ENCODE data around the gene ERVH48-1. TPM values are rescaled to one million over a fixed set of nuclear protein-coding genes. Genes with fewer than 3 reads are reported as not detected.
"Not testable (repeated sequence)": the region's sequence is repeated elsewhere in the genome, so short reads cannot be mapped to it uniquely, and the experiment has no call there.

The ERVH48-1 gene
- total RNA-seq, 2 experiments from 2014 or later = 0.09 TPM; not detected in 1

- Histone ChIP-seq H3K27ac (ENCODE audit: low read depth, low read length, poor library complexity, severe bottlenecking) (no peak overlapping the region), H3K36me3 (ENCODE audit: insufficient read depth, low read length) (no peaks in the 10 kb centered on the region), H3K4me3 (ENCODE audit: low read depth, low read length, poor library complexity, severe bottlenecking) (no peak overlapping the region), H3K4me2 (ENCODE audit: low read length) (no peak overlapping the region), H4K20me1 (ENCODE audit: insufficient read depth, low read length) (no peaks in the 10 kb centered on the region), H3K9me3 (ENCODE audit: low read length) (no peaks in the 10 kb centered on the region), H3K9me2 (ENCODE audit: insufficient read depth, low read length) (no peaks in the 10 kb centered on the region), H3K79me2 (ENCODE audit: insufficient read depth, low read depth, low read length) (peaks cover 8% of the 10 kb centered on the region; the same call in 1 of the 2 replicates), H3K4me1 (ENCODE audit: insufficient read depth, low read length, poor library complexity, severe bottlenecking) (peaks cover 19% of the 10 kb centered on the region), H2AFZ (ENCODE audit: low read length) (no peak overlapping the region; the same call in 1 of the 2 replicates)
- BruUV-seq (replicated peaks) = no TSS peak
- intact Hi-C loops (cut with micrococcal nuclease; ENCODE audit: unreplicated experiment) = loop anchor here (10.0 kb wide), 2 partner anchors 86 to 316 kb away; partner anchors contain the start of gene PDE9A
- TF ChIP-seq EZH2phosphoT487 (IDR thresholded peaks at IDR 0.05; ENCODE audit: borderline replicate concordance, low read depth, low read length) = no peak
- TF ChIP-seq CTCF (conservative IDR thresholded peaks at IDR 0.05; ENCODE audit: low read length) = no peak
- no peak for DNase-seq (ENCODE audit: low spot score)
- ChIA-PET POLR2A (no interaction called here), CTCF (ENCODE audit: unreplicated experiment) (no interaction called here)
These were observed 45.7 kb upstream of the ERVH48-1 start for GRCh38 chr21:42970946-42971653.

GRCh38 chr21:42969193-42969600 is 43.8 kb upstream of the ERVH48-1 start:
- H3K36me3 ChIP-seq (ENCODE audit: insufficient read depth, low read length) = no peaks in the 10 kb centered on the region
- no peak overlapping the region for H3K27ac ChIP-seq (ENCODE audit: low read depth, low read length, poor library complexity, severe bottlenecking)
- H2AFZ ChIP-seq (ENCODE audit: low read length) = no peak overlapping the region
- no peaks in the 10 kb centered on the region for H3K9me3 ChIP-seq (ENCODE audit: low read length)
- peaks cover 14% of the 10 kb centered on the region for H3K4me1 ChIP-seq (ENCODE audit: insufficient read depth, low read length, poor library complexity, severe bottlenecking)
- H3K79me2 ChIP-seq (ENCODE audit: insufficient read depth, low read depth, low read length) = no peaks in the 10 kb centered on the region
- no peak for DNase-seq (ENCODE audit: low spot score)
- H4K20me1 ChIP-seq (ENCODE audit: insufficient read depth, low read length) = no peaks in the 10 kb centered on the region
- CTCF ChIA-PET (ENCODE audit: unreplicated experiment) = no interaction called here
- no peak overlapping the region for H3K4me3 ChIP-seq (ENCODE audit: low read depth, low read length, poor library complexity, severe bottlenecking)
- TF ChIP-seq CTCF (conservative IDR thresholded peaks at IDR 0.05; ENCODE audit: low read length) (no peak), EZH2phosphoT487 (IDR thresholded peaks at IDR 0.05; ENCODE audit: borderline replicate concordance, low read depth, low read length) (no peak)
- no peak overlapping the region for H3K4me2 ChIP-seq (ENCODE audit: low read length)
- no TSS peak for BruUV-seq (replicated peaks)
- H3K9me2 ChIP-seq (ENCODE audit: insufficient read depth, low read length) = no peaks in the 10 kb centered on the region
- intact Hi-C loops (cut with micrococcal nuclease; ENCODE audit: unreplicated experiment) = no loop called here
- POLR2A ChIA-PET = interaction anchor here (0.6 kb wide), 1 partner anchor 35 kb away, joined by 4 read pairs; no protein-coding TSS in a partner anchor

GRCh38 chr21:42967616-42968015 is 42.2 kb upstream of the ERVH48-1 start:
- POLR2A ChIA-PET = not testable (repeated sequence)

More at GRCh38 chr21:42967616-42968015, 42.2 kb upstream of the ERVH48-1 start:
- H3K79me2 ChIP-seq (ENCODE audit: insufficient read depth, low read depth, low read length); H3K36me3 ChIP-seq (ENCODE audit: insufficient read depth, low read length); H3K4me3 ChIP-seq (ENCODE audit: low read depth, low read length, poor library complexity, severe bottlenecking); H3K9me3 ChIP-seq (ENCODE audit: low read length); DNase-seq (ENCODE audit: low spot score); H3K4me2 ChIP-seq (ENCODE audit: low read length); H3K9me2 ChIP-seq (ENCODE audit: insufficient read depth, low read length); H2AFZ ChIP-seq (ENCODE audit: low read length); H3K27ac ChIP-seq (ENCODE audit: low read depth, low read length, poor library complexity, severe bottlenecking); CTCF ChIA-PET (ENCODE audit: unreplicated experiment); H4K20me1 ChIP-seq (ENCODE audit: insufficient read depth, low read length); BruUV-seq (replicated peaks); H3K4me1 ChIP-seq (ENCODE audit: insufficient read depth, low read length, poor library complexity, severe bottlenecking); intact Hi-C loops (cut with micrococcal nuclease; ENCODE audit: unreplicated experiment): not testable (repeated sequence)
